Heart left ventricle (tissue), 16 donors: Measurements from ENCODE around the gene FAM222A. TPM values are rescaled to one million over a fixed set of nuclear protein-coding genes. Genes with fewer than 3 reads are reported as not detected.

Experiments
- ATAC-seq, 4 donors: fragments of 200-7000 bp; cut with Tn5 transposase; one replicate each; pipeline ENCODE4 v1.9.1; 2020 to 2022; ENCODE audit warnings: moderate library complexity in 4 of 4, mild to moderate bottlenecking in 3 of 4, moderate number of reproducible peaks in 1 of 4
- DNase-seq, 5 donors: peaks; one replicate each; pipeline ENCODE4 v3.0.0-alpha.2; 2020
- H3K27ac ChIP-seq, 12 donors: fragments of 200-600 bp; sonication (generic) in 4 of 12; one replicate each; pipeline versions ENCODE4 v1.5.0 to v1.8.0; 2016 to 2022; ENCODE audit warnings: mild to moderate bottlenecking in 2 of 12
- H3K27me3 ChIP-seq, 9 donors: fragments of 200-600 bp; sonication (generic) in 2 of 9; one replicate each; pipeline versions ENCODE4 v1.5.1 to v1.8.0; 2016 to 2022; ENCODE audit warnings: mild to moderate bottlenecking in 3 of 9
- H3K36me3 ChIP-seq, 9 donors: fragments of 200-600 bp; sonication (generic) in 2 of 9; one replicate each; pipeline versions ENCODE4 v1.5.0 to v1.8.0; 2018 to 2022; ENCODE audit warnings: mild to moderate bottlenecking in 2 of 9
- H3K4me1 ChIP-seq, 12 donors: fragments of 200-600 bp; sonication (generic) in 4 of 12; one replicate each; pipeline versions ENCODE4 v1.5.0 to v1.8.0; 2016 to 2022; ENCODE audit warnings: mild to moderate bottlenecking in 3 of 12
- H3K4me3 ChIP-seq, 12 donors: fragments of 200-600 bp; sonication (generic) in 4 of 12; one replicate each; pipeline versions ENCODE4 v1.5.0 to v1.8.0; 2017 to 2022; ENCODE audit warnings: mild to moderate bottlenecking in 9 of 12, moderate library complexity in 4 of 12
- H3K9me3 ChIP-seq, 12 donors: fragments of 200-600 bp; sonication (generic) in 4 of 12; one replicate each; pipeline versions ENCODE4 v1.5.0 to v1.8.0; 2016 to 2022; ENCODE audit warnings: mild to moderate bottlenecking in 1 of 12
- POLR2A ChIP-seq, 2 donors: fragments of 450-650 bp; IDR thresholded peaks; one replicate each; pipeline ENCODE4 v1.6.1; 2017; ENCODE audit warnings: antibody characterized with exemption in 2 of 2, mild to moderate bottlenecking in 2 of 2, moderate library complexity in 2 of 2
- WGBS, 4 donors: extraction: QIAGEN DNeasy Blood & Tissue Kit in 2 of 4; methylation state at CpG; one replicate each; pipeline versions ENCODE4 v1.1.5 to v1.1.7; 2013 to 2018; 5-methylcytosine and 5-hydroxymethylcytosine counted together
- intact Hi-C, 10 donors: fragments of 100-400 bp; cut with DNase I; formaldehyde crosslinking; loops; one replicate each; pipeline versions ENCODE4 v1.11.1 to v1.14.2; 2022
- polyA plus RNA-seq, 2 donors: library from polyadenylated mRNA; stranded (reverse); fragments of 200-250 nt; gene quantifications; one replicate each; pipeline ENCODE4 v1.2.3, GENCODE V29; 2013
- total RNA-seq, 9 donors: library from RNA; depleted of rRNA in 2 of 9; stranded (reverse); fragments of >200 nt in 2 of 9; fragmentation: NEBNext Ultra II Directional in 3 of 9; extraction: Animal tissue kit (Norgen Biotek cat#: 25700) in 3 of 9; gene quantifications; one replicate each; pipeline versions ENCODE4 v1.1.0 to v1.2.4, GENCODE V29; 2016 to 2023
- TF ChIP-seq, protein P1 (sequence below), 12 donors: fragments of 200-600 bp; sonication (generic) in 4 of 12; IDR thresholded peaks; one replicate each; pipeline versions ENCODE4 v1.5.0 to v1.8.0; 2018 to 2022; ENCODE audit warnings: antibody characterized with exemption in 12 of 12, mild to moderate bottlenecking in 5 of 12
- donor health status: ischemic (EF 13 %, LVEDD 7.1; RV severe dilation, severe dysfunction).
- donor health status: healthy with polysubstance abuse.
- donor health status: DM: no; HTN: yes; CAD: no.
- donor health status: DM: no; HTN: no; CAD: no.
- donor health status: ischemic (EF 25% LVEDD 6.9; RV normal size, moderate dysfunction).
- donor health status: ischemic (EF 25% LVEDD 5.7; RV mildly dilated, moderate dysfunction).
- donor health status: healthy.
- donor health status: DM: yes; HTN: yes; CAD: no.
- donor health status: ischemic (EF 35%, LVEDD 5.7; RV mildly dilated, moderate dysfunction).
- donor health status: nonischemic (EF 11% LVEDD 7.7; RV severe dilation, severe dysfunction).
- donor health status: DM: yes; HTN: yes; CAD: no.
- donor health status: PGD.
- donor health status: ischemic (EF 29% LVEDD 5.4; RV normal size, mild dysfunction).
- donor health status: nonischemic (EF 23%, LVEDD 6.1; RV moderate dilation, normal function).

FAM222A gene
- total and polyA plus RNA-seq, 11 donors: 3.5 to 45.8 (median 10.2) TPM

DNA sequence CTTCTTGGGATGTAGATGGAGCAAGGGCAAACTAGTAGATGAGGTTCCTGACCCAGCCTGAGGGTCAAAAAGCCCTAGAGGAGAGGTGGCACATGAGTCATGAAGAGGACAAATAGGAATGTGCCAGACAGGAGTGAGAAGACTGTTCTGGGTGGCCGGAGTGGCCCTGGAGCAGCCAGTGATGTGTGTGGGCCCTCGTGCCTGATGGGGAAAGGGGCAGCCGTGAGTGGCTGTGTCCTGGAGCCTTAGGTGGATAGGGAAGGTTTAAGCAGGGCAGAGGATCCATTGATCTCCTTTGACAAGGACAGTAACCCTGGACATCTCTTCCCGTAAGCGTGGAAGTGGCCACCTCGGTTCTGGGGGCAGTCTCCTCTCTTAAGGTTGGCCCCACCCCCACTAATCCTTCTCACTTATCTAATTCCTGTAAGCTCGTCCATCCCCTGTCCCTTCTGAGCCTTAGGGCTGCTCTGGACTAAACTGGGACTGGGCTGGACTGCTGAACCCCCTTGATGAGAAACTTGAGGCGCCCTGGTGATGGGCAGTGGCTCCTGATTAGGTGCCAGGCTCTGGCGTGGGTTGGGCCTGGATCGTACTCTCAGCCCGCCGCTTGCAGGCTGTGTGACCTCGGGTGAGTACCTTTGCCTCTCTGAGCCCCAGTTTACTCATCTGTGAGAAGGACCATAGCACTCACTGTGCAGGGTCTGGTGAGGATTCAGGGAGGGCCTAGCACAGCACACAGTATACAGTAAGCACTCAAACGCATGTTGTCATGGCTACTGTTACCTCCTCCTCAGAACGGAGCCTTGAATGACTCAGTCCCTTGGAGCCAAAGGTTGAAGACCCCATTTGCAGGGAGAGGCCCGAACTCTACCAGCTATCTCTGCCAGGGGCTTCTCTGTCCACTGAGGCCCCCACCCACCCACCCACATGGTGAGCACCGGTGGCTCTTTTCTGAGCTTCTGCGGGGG lies 4.0 kb downstream of the FAM222A start:
- peaks cover 0 to 24% (median 0%) of the 10 kb centered on the region in 9 donors for H3K27me3 ChIP-seq
- no peak overlapping the region for H3K4me3 ChIP-seq
- H3K9me3 ChIP-seq: no peaks in the 10 kb centered on the region
- intact Hi-C loops: loop anchor here in 5 of 10 donors (5.0 to 10.0 kb wide), 4 partner anchors 55 to 203 kb away; no protein-coding TSS in a partner anchor
- peaks cover 4 to 93% (median 40%) of the 10 kb centered on the region in 12 donors for H3K4me1 ChIP-seq
- DNase-seq (no peak), ATAC-seq (no peak)
- WGBS, 4 donors: 83 to 86% (median 84%) methylated on average over 10 to 18 of the region's 18 CpGs
- H3K36me3 ChIP-seq: no peaks in the 10 kb centered on the region
- H3K27ac ChIP-seq: peak overlapping the region in 3 of 12 donors; percentile 58 to 83 (median 74)
- no peak for TF ChIP-seq POLR2A (IDR thresholded peaks at IDR 0.05)
- TF ChIP-seq, protein P1, sequence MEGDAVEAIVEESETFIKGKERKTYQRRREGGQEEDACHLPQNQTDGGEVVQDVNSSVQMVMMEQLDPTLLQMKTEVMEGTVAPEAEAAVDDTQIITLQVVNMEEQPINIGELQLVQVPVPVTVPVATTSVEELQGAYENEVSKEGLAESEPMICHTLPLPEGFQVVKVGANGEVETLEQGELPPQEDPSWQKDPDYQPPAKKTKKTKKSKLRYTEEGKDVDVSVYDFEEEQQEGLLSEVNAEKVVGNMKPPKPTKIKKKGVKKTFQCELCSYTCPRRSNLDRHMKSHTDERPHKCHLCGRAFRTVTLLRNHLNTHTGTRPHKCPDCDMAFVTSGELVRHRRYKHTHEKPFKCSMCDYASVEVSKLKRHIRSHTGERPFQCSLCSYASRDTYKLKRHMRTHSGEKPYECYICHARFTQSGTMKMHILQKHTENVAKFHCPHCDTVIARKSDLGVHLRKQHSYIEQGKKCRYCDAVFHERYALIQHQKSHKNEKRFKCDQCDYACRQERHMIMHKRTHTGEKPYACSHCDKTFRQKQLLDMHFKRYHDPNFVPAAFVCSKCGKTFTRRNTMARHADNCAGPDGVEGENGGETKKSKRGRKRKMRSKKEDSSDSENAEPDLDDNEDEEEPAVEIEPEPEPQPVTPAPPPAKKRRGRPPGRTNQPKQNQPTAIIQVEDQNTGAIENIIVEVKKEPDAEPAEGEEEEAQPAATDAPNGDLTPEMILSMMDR (IDR thresholded peaks at IDR 0.05): no peak

DNA sequence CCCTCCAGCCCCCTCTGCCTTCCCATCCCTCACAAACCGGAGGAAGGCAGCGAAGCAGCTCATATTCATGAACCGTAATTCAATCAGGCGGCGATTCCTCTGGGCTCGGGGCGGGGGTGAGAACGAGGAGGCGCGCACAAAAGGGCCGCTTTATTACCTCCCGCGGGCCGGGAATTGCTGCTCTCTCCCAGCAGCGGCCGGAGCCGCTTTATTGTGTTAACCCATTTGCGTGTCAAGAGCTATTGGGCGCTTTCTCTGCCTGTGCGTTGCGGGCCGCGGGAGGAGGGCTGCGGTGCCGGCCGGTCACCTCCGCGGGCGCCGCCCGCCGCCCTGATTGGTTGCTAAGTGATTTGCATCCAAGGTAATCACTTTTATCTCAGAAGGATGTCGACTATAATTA lies 4.8 kb downstream of the FAM222A start:
- no peaks in the 10 kb centered on the region for H3K36me3 ChIP-seq
- H3K27ac ChIP-seq: peak overlapping the region in 1 of 12 donors; percentile 93
- WGBS, 4 donors: 41 to 58% (median 58%) methylated on average over 30 to 33 of the region's 33 CpGs
- no peak overlapping the region for H3K4me3 ChIP-seq
- TF ChIP-seq, protein P1 (IDR thresholded peaks at IDR 0.05): no peak
- TF ChIP-seq POLR2A (IDR thresholded peaks at IDR 0.05): no peak
- peaks cover 0 to 22% (median 0%) of the 10 kb centered on the region in 9 donors for H3K27me3 ChIP-seq
- intact Hi-C loops: loop anchor here in 5 of 10 donors (5.0 to 10.0 kb wide), 4 partner anchors 54 to 204 kb away; no protein-coding TSS in a partner anchor
- no peak for ATAC-seq
- peaks cover 4 to 91% (median 40%) of the 10 kb centered on the region in 12 donors for H3K4me1 ChIP-seq
- DNase-seq: no peak
- no peaks in the 10 kb centered on the region for H3K9me3 ChIP-seq

DNA sequence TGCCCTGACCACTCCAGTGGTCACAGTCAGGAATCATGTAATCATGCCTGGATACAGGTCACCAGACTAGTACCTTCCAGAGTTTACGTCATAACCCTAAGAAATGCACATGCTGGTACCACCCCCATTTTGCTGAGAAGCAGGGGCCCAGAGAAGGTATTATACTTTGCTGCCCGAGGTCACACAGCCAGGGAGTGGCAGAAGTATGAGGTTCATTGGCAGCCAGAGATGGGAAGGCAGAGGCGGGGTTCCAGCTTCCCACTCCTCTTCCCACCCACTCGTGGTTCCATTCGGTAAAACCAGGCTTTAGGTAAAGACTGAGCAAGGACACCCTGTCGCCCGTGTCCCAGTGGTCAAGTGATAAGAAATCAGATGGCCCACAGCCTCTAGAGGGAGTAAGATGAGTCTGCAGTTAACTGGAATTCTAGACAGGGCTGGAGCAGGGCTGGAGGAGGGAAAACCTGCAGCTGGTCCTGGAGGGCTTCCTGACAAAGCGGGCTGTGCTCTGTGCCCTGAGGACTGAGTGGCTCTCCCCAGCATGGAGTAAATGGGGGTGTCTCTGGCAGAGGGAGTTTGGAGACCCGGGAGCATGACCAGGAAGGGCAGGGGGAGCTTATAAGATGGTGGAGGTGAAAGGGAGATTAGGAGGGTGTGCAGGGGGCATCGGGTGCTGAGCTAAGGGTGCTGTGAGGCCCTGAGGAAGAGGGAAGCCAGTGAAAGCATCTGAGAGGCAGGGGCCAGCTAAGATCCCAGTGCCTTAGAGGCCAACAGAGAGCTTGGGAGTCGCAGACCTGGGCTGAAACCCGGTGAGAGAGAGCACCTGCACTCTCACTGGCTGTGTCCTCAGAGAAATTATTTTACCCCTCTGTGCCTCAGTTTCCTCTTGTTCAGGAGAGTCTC lies 5.7 kb downstream of the FAM222A start:
- no peaks in the 10 kb centered on the region for H3K9me3 ChIP-seq
- peaks cover 4 to 93% (median 41%) of the 10 kb centered on the region in 12 donors for H3K4me1 ChIP-seq
- H3K36me3 ChIP-seq: no peaks in the 10 kb centered on the region
- no peak for TF ChIP-seq POLR2A (IDR thresholded peaks at IDR 0.05)
- TF ChIP-seq, protein P1 (IDR thresholded peaks at IDR 0.05): peak in 1 of 12 donors; percentile 10
- DNase-seq (no peak), ATAC-seq (no peak)
- H3K27ac ChIP-seq: peak overlapping the region in 11 of 12 donors; percentile 77 to 96 (median 86)
- peaks cover 0 to 22% (median 0%) of the 10 kb centered on the region in 9 donors for H3K27me3 ChIP-seq
- H3K4me3 ChIP-seq: no peak overlapping the region
- WGBS, 4 donors: 67 to 77% (median 71%) methylated on average over 10 to 12 of the region's 12 CpGs
- intact Hi-C loops: loop anchor here in 7 of 10 donors (5.0 to 10.0 kb wide), 6 partner anchors 43 to 205 kb away; no protein-coding TSS in a partner anchor
